Measurements from ENCODE around the gene EEF1AKMT1.
A peak's percentile ranks its signal among the peaks of the same experiment; 100 is the strongest.

Gene EEF1AKMT1

GRCh38 chr13:20814224-20814910 is 40.6 kb upstream of the EEF1AKMT1 start:
- H3K4me3 ChIP-seq (ENCODE audit: low read depth, low read length), result no peak overlapping the region; the same call in 1 of the 2 replicates
- CTCF ChIA-PET, result interaction anchor here (1.4 to 6.6 kb wide), 5 partner anchors 11 to 319 kb away, joined by 5 to 67 read pairs (median 9); partner anchors contain the start of gene IL17D
- DNase-seq (ENCODE audit: low read depth, low spot score), result peak; percentile 69
- POLR2A ChIA-PET, result interaction anchor here (1.9 kb wide), 1 partner anchor 12 kb away, joined by 5 read pairs; no protein-coding TSS in a partner anchor
- no peak for TF ChIP-seq CTCF (IDR thresholded peaks at IDR 0.05; ENCODE audit: insufficient read depth, low read length, missing control alignments)

DNA sequence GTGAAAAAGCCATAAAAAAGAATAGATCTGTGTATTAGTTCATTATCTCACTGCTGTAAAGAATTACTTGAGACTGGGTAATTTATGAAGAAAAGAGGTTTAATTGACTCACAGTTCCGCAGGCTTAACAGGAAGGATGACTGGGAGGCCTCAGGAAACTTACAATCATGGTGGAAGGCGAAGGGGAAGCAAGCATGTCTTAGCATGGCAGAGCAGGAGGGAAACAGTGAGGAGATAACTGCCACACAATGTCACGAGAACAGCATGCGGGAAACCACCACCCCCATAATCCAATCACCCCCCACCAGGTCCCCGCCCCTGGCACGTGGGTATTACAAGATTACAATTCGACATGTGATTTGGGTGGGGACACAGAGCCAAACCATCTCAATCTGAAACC is 39.1 kb upstream of the EEF1AKMT1 start:
- no peak for DNase-seq (ENCODE audit: low read depth, low spot score)
- ChIA-PET CTCF (no interaction called here), POLR2A (no interaction called here)
- H3K4me3 ChIP-seq (ENCODE audit: low read depth, low read length), result no peak overlapping the region
- no peak for TF ChIP-seq CTCF (IDR thresholded peaks at IDR 0.05; ENCODE audit: insufficient read depth, low read length, missing control alignments)

DNA sequence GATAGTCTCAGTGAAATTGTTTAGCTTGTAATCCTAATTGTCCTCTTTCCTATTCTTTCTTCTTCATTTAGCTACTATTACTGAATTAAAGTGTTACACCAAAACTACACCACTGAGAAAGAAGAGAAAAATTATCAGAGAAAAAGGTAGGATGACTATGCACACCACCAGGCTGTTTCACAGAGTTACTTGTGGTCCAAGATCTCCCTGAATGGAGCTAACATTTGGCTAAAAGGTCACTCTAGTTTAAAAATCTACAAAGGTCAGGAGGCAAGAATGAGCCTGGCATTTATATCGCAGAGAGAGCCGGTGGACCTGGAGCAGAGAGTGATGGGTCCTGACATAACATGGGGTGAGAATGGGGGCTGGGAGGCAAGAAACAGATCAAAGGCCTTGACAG is 37.0 kb upstream of the EEF1AKMT1 start:
- H3K4me3 ChIP-seq (ENCODE audit: low read depth, low read length), result no peak overlapping the region
- no peak for DNase-seq (ENCODE audit: low read depth, low spot score)
- ChIA-PET POLR2A (no interaction called here), CTCF (interaction anchor here (0.8 to 2.3 kb wide), 3 partner anchors 13 to 22 kb away, joined by 3 to 11 read pairs (median 3); no protein-coding TSS in a partner anchor)
- no peak for TF ChIP-seq CTCF (IDR thresholded peaks at IDR 0.05; ENCODE audit: insufficient read depth, low read length, missing control alignments)

- H3K4me3 ChIP-seq (ENCODE audit: low read depth, low read length), result no peak overlapping the region
- POLR2A ChIA-PET, result no interaction called here
- CTCF ChIA-PET, result interaction anchor here (2.3 kb wide), 1 partner anchor 20 kb away, joined by 11 read pairs; no protein-coding TSS in a partner anchor
- DNase-seq (ENCODE audit: low read depth, low spot score), result no peak
- no peak for TF ChIP-seq CTCF (IDR thresholded peaks at IDR 0.05; ENCODE audit: insufficient read depth, low read length, missing control alignments)
These were observed 35.1 kb upstream of the EEF1AKMT1 start for GRCh38 chr13:20808874-20809273.

DNA sequence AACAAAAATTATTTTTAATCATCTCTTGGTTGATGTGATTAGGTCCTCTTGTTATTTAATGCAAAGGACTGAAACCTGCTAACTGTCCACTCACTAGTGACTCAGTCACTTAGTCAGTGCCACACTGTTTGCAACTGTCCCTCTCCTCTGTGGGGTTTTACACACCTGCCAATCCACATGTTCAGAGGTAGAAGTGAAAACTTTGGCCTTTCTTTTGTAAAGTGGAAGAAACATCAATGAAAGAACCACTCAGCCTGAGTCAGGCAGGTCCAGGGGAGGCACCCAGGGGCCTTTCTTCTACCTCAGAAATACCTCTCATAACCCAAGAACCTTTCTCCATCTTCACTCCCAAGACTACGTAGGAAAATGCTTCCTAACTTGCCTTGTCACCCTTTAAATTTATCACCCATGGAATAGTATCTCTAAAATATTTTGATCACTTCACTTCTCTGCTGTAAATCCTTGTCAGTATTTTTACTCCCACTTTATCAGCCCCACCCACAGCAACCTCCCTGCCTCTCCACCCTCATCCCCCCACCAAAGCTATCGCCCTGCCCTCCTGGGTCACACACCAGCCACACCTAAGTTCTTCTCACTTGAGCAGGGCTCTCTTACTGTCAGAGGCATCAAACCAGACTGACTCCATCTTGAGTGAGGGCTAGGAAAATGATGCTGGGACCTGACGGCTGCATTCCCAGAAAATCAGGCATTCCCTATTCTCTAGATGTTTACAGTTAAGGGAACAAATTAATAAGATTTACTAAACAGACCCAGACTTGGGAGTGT is 29.6 kb upstream of the EEF1AKMT1 start:
- no peak for DNase-seq (ENCODE audit: low read depth, low spot score)
- no peak overlapping the region for H3K4me3 ChIP-seq (ENCODE audit: low read depth, low read length)
- TF ChIP-seq CTCF (IDR thresholded peaks at IDR 0.05; ENCODE audit: insufficient read depth, low read length, missing control alignments), result no peak
- ChIA-PET CTCF (no interaction called here), POLR2A (no interaction called here)

- TF ChIP-seq CTCF (IDR thresholded peaks at IDR 0.05; ENCODE audit: insufficient read depth, low read length, missing control alignments), result no peak
- no peak for DNase-seq (ENCODE audit: low read depth, low spot score)
- no peak overlapping the region for H3K4me3 ChIP-seq (ENCODE audit: low read depth, low read length)
- POLR2A ChIA-PET, result no interaction called here
- CTCF ChIA-PET, result no interaction called here
These were observed 27.9 kb upstream of the EEF1AKMT1 start for GRCh38 chr13:20801707-20802106.

Measured in AG04449 (cell line).